Panc1 (cell line): ENCODE data around the gene CRIP1. TPM values are rescaled to one million over a fixed set of nuclear protein-coding genes. Genes with fewer than 3 reads are reported as not detected.

Source experiments
- ATAC-seq: fragments of 200-7000 bp; cut with Tn5 transposase; 2 replicates; pipeline ENCODE4 v1.9.1; 2020; ENCODE audit warnings: mild to moderate bottlenecking, moderate library complexity
- BruUV-seq: library from RNA; stranded (reverse); fragments of 400-500 nt; replicated peaks from 2 replicates; lab custom pipeline; 2021; lab: Mats Ljungman, UMichigan
- CTCF ChIA-PET: fragments of 300-600 bp; sonication (Branson Sonifier 250); formaldehyde crosslinking; loops from one replicate; lab custom pipeline; 2022; ENCODE audit warnings: antibody characterized with exemption; lab: Charles Lee
- POLR2A ChIA-PET: fragments of 300-600 bp; sonication (Branson Sonifier 250); formaldehyde crosslinking; loops from one replicate; lab custom pipeline; 2022; ENCODE audit warnings: antibody characterized with exemption; lab: Charles Lee
- DNase-seq: peaks from one replicate; pipeline ENCODE4 v3.0.0-alpha.2; 2010; ENCODE audit warnings: low read depth, low spot score
- H3K27ac ChIP-seq: 2 replicates; pipeline ENCODE4 v1.5.1; 2011; ENCODE audit warnings: mild to moderate bottlenecking, low read length, inconsistent platforms
- H3K27me3 ChIP-seq: fragments of 200-500 bp; sonication (Bioruptor generic); 2 replicates; pipeline ENCODE4 v1.6.0; 2014; ENCODE audit warnings: low read length, inconsistent platforms; ENCODE audit not compliant: control insufficient read depth, insufficient read depth
- H3K36me3 ChIP-seq: fragments of 200-500 bp; sonication (Bioruptor generic); 2 replicates; pipeline ENCODE4 v1.5.1; 2014; ENCODE audit warnings: inconsistent platforms, mild to moderate bottlenecking, low read length, moderate library complexity; ENCODE audit not compliant: control insufficient read depth, insufficient read depth
- H3K4me1 ChIP-seq: 2 replicates; pipeline ENCODE4 v1.5.1; 2011; ENCODE audit warnings: inconsistent platforms, mild to moderate bottlenecking, low read length, moderate library complexity; ENCODE audit not compliant: control insufficient read depth, insufficient read depth
- H3K4me3 ChIP-seq, 2 experiments: 2 replicates each; pipeline ENCODE4 v1.5.1; 2011 to 2012; ENCODE audit warnings: low read depth in 2 of 2, low read length in 2 of 2, mild to moderate bottlenecking in 2 of 2, inconsistent platforms in 1 of 2, moderate library complexity in 1 of 2
- H3K9me3 ChIP-seq: fragments of 200-500 bp; sonication (Bioruptor generic); 2 replicates; pipeline ENCODE4 v1.5.1; 2014; ENCODE audit warnings: low read depth, mild to moderate bottlenecking, inconsistent platforms, low read length, moderate library complexity; ENCODE audit not compliant: control insufficient read depth, insufficient read depth
- POLR2AphosphoS5 ChIP-seq: IDR thresholded peaks from 2 replicates; pipeline ENCODE4 v1.6.1; 2012; ENCODE audit warnings: mild to moderate bottlenecking, low read depth, low read length, moderate library complexity
- SIN3A ChIP-seq: IDR thresholded peaks from 2 replicates; pipeline ENCODE4 v1.6.1; 2012; ENCODE audit warnings: low read depth, mild to moderate bottlenecking, low read length, moderate library complexity, borderline replicate concordance; ENCODE audit not compliant: insufficient read depth
- TCF7L2 ChIP-seq: IDR thresholded peaks from 2 replicates; pipeline ENCODE4 v1.6.1; 2011; ENCODE audit warnings: mild to moderate bottlenecking, low read depth, low read length, inconsistent platforms
- in situ Hi-C: cut with HindIII; loops from 2 replicates; pipeline ENCODE4 v1.10.0; 2016; ENCODE audit warnings: low sequenced_read_pairs, low pct_unique_long_range_greater_than_20kb
- intact Hi-C: fragments of 100-400 bp; cut with micrococcal nuclease; formaldehyde crosslinking; loops from one replicate; pipeline ENCODE4 v1.10.0; 2022; ENCODE audit not compliant: unreplicated experiment
- total RNA-seq: library from RNA; stranded (reverse); gene quantifications from one replicate; pipeline ENCODE4 v1.2.1, GENCODE V29; 2021; ENCODE audit not compliant: unreplicated experiment
- TF ChIP-seq, protein P1 (sequence below): fragments of 450-650 bp; IDR thresholded peaks from 2 replicates; pipeline ENCODE4 v1.5.1; 2017; ENCODE audit warnings: mild to moderate bottlenecking
- TF ChIP-seq, protein P2 (sequence below), 2 experiments: IDR thresholded peaks; 2 replicates each; pipeline ENCODE4 v1.6.1; 2011 to 2012; ENCODE audit warnings: low read depth in 2 of 2, control low read depth in 1 of 2, low read length in 1 of 2, mild to moderate bottlenecking in 1 of 2, moderate library complexity in 1 of 2; ENCODE audit not compliant: insufficient read depth in 1 of 2

CRIP1 gene
- total RNA-seq, 1 experiment from 2014 or later = 1,056 TPM

DNA sequence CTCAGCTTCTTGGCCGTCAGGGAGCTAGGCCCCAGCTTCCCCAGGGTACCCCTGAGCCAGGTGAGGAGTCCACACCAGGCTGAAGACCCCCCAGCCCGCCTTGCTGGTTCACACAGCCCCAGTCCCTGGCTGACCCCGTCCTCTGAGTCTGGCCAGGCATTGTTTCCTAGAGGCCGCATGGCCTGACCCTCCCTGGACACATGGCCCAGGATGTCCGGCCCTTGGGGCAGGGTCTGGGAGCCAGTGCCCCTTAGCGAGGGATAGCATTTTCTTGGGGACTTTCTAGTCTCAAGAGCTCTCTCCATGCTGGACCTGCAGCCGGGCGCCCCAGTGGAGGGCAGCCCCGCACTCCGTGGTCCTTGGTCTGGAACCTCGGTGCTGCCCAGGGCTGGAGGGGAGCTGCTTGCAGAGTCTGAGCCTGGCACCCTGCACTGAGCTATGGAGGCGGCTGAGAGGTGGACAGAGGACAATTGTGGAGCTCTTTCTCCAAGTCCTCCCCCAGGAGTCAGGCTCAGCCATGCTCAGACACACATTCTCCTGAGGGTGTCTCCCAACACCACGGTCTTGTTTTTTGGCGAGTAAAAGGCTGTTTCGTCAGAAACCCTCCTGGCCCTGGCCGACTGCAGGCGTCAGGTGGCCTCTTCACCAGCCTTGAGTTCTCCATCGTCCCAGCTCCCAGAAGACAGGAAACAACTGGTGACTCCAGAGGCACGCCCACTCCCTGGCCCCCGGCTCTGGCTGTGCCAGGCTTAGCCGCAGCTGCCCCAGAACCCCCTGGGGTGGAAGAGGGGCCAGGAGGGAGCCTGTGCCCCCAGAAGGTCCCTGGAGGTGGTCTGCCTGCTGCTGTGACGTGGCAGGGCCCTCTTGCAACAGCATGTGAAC is 29.7 kb upstream of the CRIP1 start:
- DNase-seq (no peak), ATAC-seq (peak; percentile 23)
- intact Hi-C loops = no loop called here
- no peaks in the 10 kb centered on the region for H3K36me3 ChIP-seq
- POLR2A ChIA-PET = no interaction called here
- CTCF ChIA-PET = interaction anchor here (1.0 kb wide), 2 partner anchors 15 to 33 kb away, joined by 3 read pairs; no protein-coding TSS in a partner anchor
- in situ Hi-C loops = no loop called here
- TF ChIP-seq POLR2AphosphoS5 = no peak
- no peak for TF ChIP-seq TCF7L2
- BruUV-seq = no TSS peak
- H3K9me3 ChIP-seq = no peaks in the 10 kb centered on the region
- H3K4me3 ChIP-seq = no peak overlapping the region
- no peaks in the 10 kb centered on the region for H3K27me3 ChIP-seq
- H3K4me1 ChIP-seq = no peaks in the 10 kb centered on the region
- H3K27ac ChIP-seq = no peak overlapping the region

DNA sequence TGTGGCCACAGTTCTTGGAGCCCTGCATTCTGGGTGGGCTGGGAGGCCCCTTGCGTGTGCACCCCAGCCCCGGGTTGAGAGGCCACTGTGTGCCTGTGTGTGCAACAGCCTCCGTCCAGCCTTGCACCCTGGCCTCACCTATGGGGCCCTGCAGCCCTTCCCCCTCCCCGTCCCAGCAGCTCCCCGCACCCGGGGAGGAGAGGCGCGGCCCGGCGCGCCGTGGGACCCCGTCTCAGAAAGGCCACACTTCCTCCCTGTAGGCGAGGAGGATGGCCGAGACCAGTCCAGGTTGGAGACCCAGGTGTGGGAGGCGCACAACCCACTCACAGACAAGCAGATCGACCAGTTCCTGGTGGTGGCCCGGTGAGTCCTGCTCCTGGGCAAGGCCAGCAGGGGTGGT is 28.7 kb upstream of the CRIP1 start:
- no TSS peak for BruUV-seq
- Histone ChIP-seq H3K27ac (no peak overlapping the region), H3K4me3 (no peak overlapping the region), H3K27me3 (no peaks in the 10 kb centered on the region), H3K4me1 (no peaks in the 10 kb centered on the region), H3K9me3 (no peaks in the 10 kb centered on the region), H3K36me3 (no peaks in the 10 kb centered on the region)
- DNase-seq (no peak), ATAC-seq (no peak)
- CTCF ChIA-PET = no interaction called here
- POLR2A ChIA-PET = no interaction called here
- intact Hi-C loops (no loop called here), in situ Hi-C loops (no loop called here)
- TF ChIP-seq, protein P1, sequence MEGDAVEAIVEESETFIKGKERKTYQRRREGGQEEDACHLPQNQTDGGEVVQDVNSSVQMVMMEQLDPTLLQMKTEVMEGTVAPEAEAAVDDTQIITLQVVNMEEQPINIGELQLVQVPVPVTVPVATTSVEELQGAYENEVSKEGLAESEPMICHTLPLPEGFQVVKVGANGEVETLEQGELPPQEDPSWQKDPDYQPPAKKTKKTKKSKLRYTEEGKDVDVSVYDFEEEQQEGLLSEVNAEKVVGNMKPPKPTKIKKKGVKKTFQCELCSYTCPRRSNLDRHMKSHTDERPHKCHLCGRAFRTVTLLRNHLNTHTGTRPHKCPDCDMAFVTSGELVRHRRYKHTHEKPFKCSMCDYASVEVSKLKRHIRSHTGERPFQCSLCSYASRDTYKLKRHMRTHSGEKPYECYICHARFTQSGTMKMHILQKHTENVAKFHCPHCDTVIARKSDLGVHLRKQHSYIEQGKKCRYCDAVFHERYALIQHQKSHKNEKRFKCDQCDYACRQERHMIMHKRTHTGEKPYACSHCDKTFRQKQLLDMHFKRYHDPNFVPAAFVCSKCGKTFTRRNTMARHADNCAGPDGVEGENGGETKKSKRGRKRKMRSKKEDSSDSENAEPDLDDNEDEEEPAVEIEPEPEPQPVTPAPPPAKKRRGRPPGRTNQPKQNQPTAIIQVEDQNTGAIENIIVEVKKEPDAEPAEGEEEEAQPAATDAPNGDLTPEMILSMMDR = no peak
- TF ChIP-seq POLR2AphosphoS5 (no peak), SIN3A (no peak), TCF7L2 (no peak)
- TF ChIP-seq, protein P2, sequence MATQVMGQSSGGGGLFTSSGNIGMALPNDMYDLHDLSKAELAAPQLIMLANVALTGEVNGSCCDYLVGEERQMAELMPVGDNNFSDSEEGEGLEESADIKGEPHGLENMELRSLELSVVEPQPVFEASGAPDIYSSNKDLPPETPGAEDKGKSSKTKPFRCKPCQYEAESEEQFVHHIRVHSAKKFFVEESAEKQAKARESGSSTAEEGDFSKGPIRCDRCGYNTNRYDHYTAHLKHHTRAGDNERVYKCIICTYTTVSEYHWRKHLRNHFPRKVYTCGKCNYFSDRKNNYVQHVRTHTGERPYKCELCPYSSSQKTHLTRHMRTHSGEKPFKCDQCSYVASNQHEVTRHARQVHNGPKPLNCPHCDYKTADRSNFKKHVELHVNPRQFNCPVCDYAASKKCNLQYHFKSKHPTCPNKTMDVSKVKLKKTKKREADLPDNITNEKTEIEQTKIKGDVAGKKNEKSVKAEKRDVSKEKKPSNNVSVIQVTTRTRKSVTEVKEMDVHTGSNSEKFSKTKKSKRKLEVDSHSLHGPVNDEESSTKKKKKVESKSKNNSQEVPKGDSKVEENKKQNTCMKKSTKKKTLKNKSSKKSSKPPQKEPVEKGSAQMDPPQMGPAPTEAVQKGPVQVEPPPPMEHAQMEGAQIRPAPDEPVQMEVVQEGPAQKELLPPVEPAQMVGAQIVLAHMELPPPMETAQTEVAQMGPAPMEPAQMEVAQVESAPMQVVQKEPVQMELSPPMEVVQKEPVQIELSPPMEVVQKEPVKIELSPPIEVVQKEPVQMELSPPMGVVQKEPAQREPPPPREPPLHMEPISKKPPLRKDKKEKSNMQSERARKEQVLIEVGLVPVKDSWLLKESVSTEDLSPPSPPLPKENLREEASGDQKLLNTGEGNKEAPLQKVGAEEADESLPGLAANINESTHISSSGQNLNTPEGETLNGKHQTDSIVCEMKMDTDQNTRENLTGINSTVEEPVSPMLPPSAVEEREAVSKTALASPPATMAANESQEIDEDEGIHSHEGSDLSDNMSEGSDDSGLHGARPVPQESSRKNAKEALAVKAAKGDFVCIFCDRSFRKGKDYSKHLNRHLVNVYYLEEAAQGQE (IDR thresholded peaks at IDR 0.05; ENCODE audit: insufficient read depth in 1 of 2, low read depth in 2 of 2, low read length in 1 of 2) = no peak

DNA sequence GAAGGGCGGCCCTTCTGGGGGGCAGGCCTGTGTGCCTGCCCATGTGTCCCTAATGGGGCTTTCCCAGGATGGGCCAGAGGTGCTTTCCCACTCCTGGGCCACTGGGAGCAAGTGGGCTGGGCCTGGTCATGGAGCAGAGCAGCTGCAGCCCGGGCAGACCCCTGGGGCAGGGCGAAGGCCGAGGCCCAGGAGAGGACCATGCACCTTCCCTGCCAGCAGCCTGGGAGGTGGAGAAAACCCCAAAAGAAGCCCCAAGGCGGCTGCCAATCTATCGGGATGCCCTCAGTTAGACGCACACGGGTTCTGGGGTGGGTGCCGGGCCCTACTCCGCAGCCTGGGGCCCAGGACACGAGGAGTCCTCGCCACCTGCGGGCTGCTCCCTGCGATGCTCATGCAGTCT is 28.1 kb upstream of the CRIP1 start:
- no peak for ATAC-seq
- CTCF ChIA-PET = no interaction called here

More for the DNA sequence above, 28.1 kb upstream of the CRIP1 start:
- POLR2A ChIA-PET = no interaction called here
- no peak for DNase-seq
- H3K27me3 ChIP-seq = no peaks in the 10 kb centered on the region
- no peaks in the 10 kb centered on the region for H3K36me3 ChIP-seq
- TF ChIP-seq, protein P2 (IDR thresholded peaks at IDR 0.05; ENCODE audit: insufficient read depth in 1 of 2, low read depth in 2 of 2, low read length in 1 of 2) = no peak
- TF ChIP-seq SIN3A = no peak
- TF ChIP-seq TCF7L2 = no peak
- no peak for TF ChIP-seq POLR2AphosphoS5
- TF ChIP-seq, protein P1 = no peak
- H3K9me3 ChIP-seq = no peaks in the 10 kb centered on the region
- H3K4me3 ChIP-seq = no peak overlapping the region
- H3K4me1 ChIP-seq = no peaks in the 10 kb centered on the region
- H3K27ac ChIP-seq = no peak overlapping the region
- no TSS peak for BruUV-seq
- intact Hi-C loops = no loop called here
- in situ Hi-C loops = no loop called here
